Endothelial cell of umbilical vein (primary cell): Measurements from ENCODE around the gene UBE2L3. TPM values are rescaled to one million over a fixed set of nuclear protein-coding genes. Genes with fewer than 3 reads are reported as not detected.
A peak's percentile ranks its signal among the peaks of the same experiment; 100 is the strongest.

Experiments
- BruUV-seq: library from RNA; stranded (reverse); fragments of 400-500 nt; replicated peaks from 2 replicates; lab custom pipeline; 2021; lab: Mats Ljungman, UMichigan
- CTCF ChIA-PET: fragments of 300-600, 350-600 bp; sonication (Branson Sonifier 250); formaldehyde crosslinking; loops from one replicate; lab custom pipeline; 2021; ENCODE audit warnings: antibody characterized with exemption, inconsistent platforms; lab: Charles Lee
- POLR2A ChIA-PET: fragments of 300-600, 350-600 bp; sonication (Branson Sonifier 250); formaldehyde crosslinking; loops from one replicate; lab custom pipeline; 2021; ENCODE audit warnings: antibody characterized with exemption, inconsistent platforms; lab: Charles Lee
- DNase-seq: peaks from one replicate; pipeline ENCODE4 v3.0.0-alpha.2; 2011; ENCODE audit warnings: low read depth, low spot score
- FAIRE-seq: peaks from 2 replicates; lab custom pipeline; 2011; peaks lifted over from hg19 to GRCh38; lab: Jason Lieb, UNC
- H2AFZ ChIP-seq: 2 replicates; pipeline ENCODE4 v1.6.0; 2012; ENCODE audit warnings: low read depth, low read length, control low read depth, inconsistent platforms
- H3K27ac ChIP-seq: 2 replicates; pipeline ENCODE4 v1.5.1; 2011; ENCODE audit warnings: low read depth, mild to moderate bottlenecking, control low read depth, low read length, moderate library complexity; ENCODE audit not compliant: insufficient read depth
- H3K27me3 ChIP-seq, 2 experiments: 2 replicates each; pipeline versions ENCODE4 v1.6.0 to v1.6.1; 2011; ENCODE audit warnings: low read length in 2 of 2, mixed read lengths in 1 of 2; ENCODE audit not compliant: control insufficient read depth in 2 of 2, insufficient read depth in 2 of 2
- H3K36me3 ChIP-seq, 2 experiments: 2 replicates in 1 of 2; 3 replicates in 1 of 2; pipeline ENCODE4 v1.5.1; 2011; ENCODE audit warnings: low read length in 2 of 2, mild to moderate bottlenecking in 1 of 2, moderate library complexity in 1 of 2; ENCODE audit not compliant: control insufficient read depth in 2 of 2, insufficient read depth in 2 of 2; ENCODE audit errors: extremely low read depth in 1 of 2
- H3K4me1 ChIP-seq: 3 replicates; pipeline ENCODE4 v1.5.1; 2011; ENCODE audit warnings: mild to moderate bottlenecking, low read length; ENCODE audit not compliant: control insufficient read depth, insufficient read depth; ENCODE audit errors: extremely low read depth
- H3K4me2 ChIP-seq: 2 replicates; pipeline ENCODE4 v1.6.1; 2011; ENCODE audit warnings: low read length, control low read depth, mixed read lengths; ENCODE audit not compliant: insufficient read depth
- H3K4me3 ChIP-seq, 3 experiments: fragments of 200-600 bp in 1 of 3; sonication (generic), shearing (Covaris generic) in 1 of 3; replicated peaks in 1 of 3; 2 replicates each; pipeline ENCODE4 v1.5.1; 2011 to 2016; ENCODE audit warnings: control low read depth in 3 of 3, low read length in 3 of 3, mild to moderate bottlenecking in 2 of 3, inconsistent platforms in 1 of 3, low read depth in 1 of 3, moderate library complexity in 1 of 3; ENCODE audit not compliant: insufficient read depth in 1 of 3
- H3K79me2 ChIP-seq: 2 replicates; pipeline ENCODE4 v1.6.0; 2012; ENCODE audit warnings: low read length, inconsistent platforms; ENCODE audit not compliant: control insufficient read depth, insufficient read depth
- H3K9ac ChIP-seq: replicated peaks from 2 replicates; pipeline ENCODE3; 2011; ENCODE audit warnings: low read length, control low read depth; ENCODE audit not compliant: insufficient read depth; ENCODE audit errors: extremely low read depth
- H3K9me1 ChIP-seq: replicated peaks from 3 replicates; pipeline ENCODE4 v1.6.0; 2011; ENCODE audit warnings: mild to moderate bottlenecking, low read length; ENCODE audit not compliant: control insufficient read depth, insufficient read depth; ENCODE audit errors: extremely low read depth
- H3K9me3 ChIP-seq: replicated peaks from 2 replicates; pipeline ENCODE4 v1.5.1; 2012; ENCODE audit warnings: low read length, inconsistent platforms; ENCODE audit not compliant: control insufficient read depth, insufficient read depth
- H4K20me1 ChIP-seq: replicated peaks from 2 replicates; pipeline ENCODE3; 2011; ENCODE audit warnings: mild to moderate bottlenecking, low read length; ENCODE audit not compliant: control insufficient read depth, insufficient read depth; ENCODE audit errors: extremely low read depth
- CTCF ChIP-seq, 2 donors: IDR thresholded peaks; 1 replicate in 1 of 2; 2 replicates in 1 of 2; pipeline ENCODE4 v1.5.1; 2011; ENCODE audit warnings: low read length in 2 of 2, mild to moderate bottlenecking in 2 of 2, moderate library complexity in 2 of 2, control low read depth in 1 of 2, inconsistent platforms in 1 of 2, low read depth in 1 of 2; ENCODE audit not compliant: insufficient read depth in 1 of 2; ENCODE audit errors: extremely low read depth in 1 of 2
- EZH2 ChIP-seq: IDR thresholded peaks from 2 replicates; pipeline ENCODE4 v1.6.1; 2012; ENCODE audit warnings: borderline replicate concordance, low read depth, mild to moderate bottlenecking, moderate library complexity, low read length, inconsistent platforms; ENCODE audit not compliant: severe bottlenecking
- FOS ChIP-seq: IDR thresholded peaks from 2 replicates; pipeline ENCODE4 v1.6.1; 2011; ENCODE audit warnings: mild to moderate bottlenecking, low read length, moderate library complexity, borderline replicate concordance; ENCODE audit not compliant: insufficient read depth
- GATA2 ChIP-seq: IDR thresholded peaks from 2 replicates; pipeline ENCODE4 v1.7.0; 2011; ENCODE audit warnings: low read depth, mild to moderate bottlenecking, moderate library complexity, mixed read lengths, low read length; ENCODE audit not compliant: insufficient read length, insufficient read depth
- JUN ChIP-seq: IDR thresholded peaks from 2 replicates; pipeline ENCODE4 v1.6.1; 2011; ENCODE audit warnings: borderline replicate concordance, low read depth; ENCODE audit not compliant: insufficient read length, insufficient read depth
- MYC ChIP-seq: IDR thresholded peaks from one replicate; pipeline ENCODE4 v1.6.1; 2011; ENCODE audit warnings: mild to moderate bottlenecking, low read depth, low read length
- POLR2A ChIP-seq: IDR thresholded peaks from 2 replicates; pipeline ENCODE4 v1.6.1; 2012; ENCODE audit warnings: low read depth, mild to moderate bottlenecking, control low read depth, low read length
- POLR2AphosphoS5 ChIP-seq: IDR thresholded peaks from 2 replicates; pipeline ENCODE4 v1.6.1; 2012; ENCODE audit warnings: low read depth, mild to moderate bottlenecking, control low read depth, low read length, moderate library complexity; ENCODE audit not compliant: insufficient read depth
- dilution Hi-C: fragments of 300-500 bp; cut with MboI; formaldehyde crosslinking; loops from one replicate; pipeline ENCODE4 v1.15.0; 2019; ENCODE audit warnings: low sequenced_read_pairs; ENCODE audit not compliant: extremely low pct_ligation_motif_present
- intact Hi-C: fragments of 100-400 bp; cut with micrococcal nuclease; formaldehyde crosslinking; loops from one replicate; pipeline ENCODE4 v1.10.0; 2022
- polyA plus RNA-seq, 4 experiments: library from polyadenylated mRNA; depleted of rRNA in 3 of 4; stranded (reverse) in 3 of 4; unstranded in 1 of 4; fragments of >200 nt; gene quantifications; 2 replicates each; pipeline versions ENCODE4 v1.2.1 to v1.2.3, GENCODE V29; 2011 to 2012; ENCODE audit warnings: missing spikeins in 1 of 4
- total RNA-seq: library from RNA; stranded (reverse); gene quantifications from 2 replicates; pipeline ENCODE4 v1.2.3, GENCODE V29; 2021
- TF ChIP-seq, protein P1 (sequence below): IDR thresholded peaks from 2 replicates; pipeline ENCODE4 v1.6.1; 2011; ENCODE audit not compliant: insufficient read depth, insufficient read length

UBE2L3 gene
- total and polyA plus RNA-seq, 2 donors (not counting 3 experiments of a cell fraction or from before 2014, with no cell fraction given) = 66.0 to 83.5 TPM

- Histone ChIP-seq H3K4me3 (peak overlapping the region in 2 of 3 experiments; percentile 63 to 94), H3K79me2 (peaks cover 22% of the 10 kb centered on the region), H3K4me1 (no peaks in the 10 kb centered on the region), H3K36me3 (peaks cover 0 to 4% of the 10 kb centered on the region in 2 experiments), H3K27me3 (no peaks in the 10 kb centered on the region), H4K20me1 (no peaks in the 10 kb centered on the region), H3K9me1 (no peaks in the 10 kb centered on the region), H3K9me3 (no peaks in the 10 kb centered on the region), H3K4me2 (peak overlapping the region; percentile 8), H3K9ac (no peak overlapping the region), H2AFZ (no peak overlapping the region), H3K27ac (no peak overlapping the region)
- CTCF ChIA-PET = interaction anchor here (0.6 to 2.8 kb wide), 16 partner anchors 8 to 343 kb away, joined by 3 to 41 read pairs (median 4); partner anchors contain the start of gene SDF2L1
- DNase-seq = no peak
- TF ChIP-seq CTCF (IDR thresholded peaks at IDR 0.05; ENCODE audit: extremely low read depth in 1 of 2, insufficient read depth in 1 of 2, low read depth in 1 of 2, low read length in 2 of 2) (no peak), JUN (no peak), MYC (no peak), GATA2 (no peak), EZH2 (no peak), POLR2A (no peak), FOS (no peak), POLR2AphosphoS5 (no peak)
- TF ChIP-seq, protein P1, sequence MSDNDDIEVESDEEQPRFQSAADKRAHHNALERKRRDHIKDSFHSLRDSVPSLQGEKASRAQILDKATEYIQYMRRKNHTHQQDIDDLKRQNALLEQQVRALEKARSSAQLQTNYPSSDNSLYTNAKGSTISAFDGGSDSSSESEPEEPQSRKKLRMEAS = no peak
- dilution Hi-C loops (no loop called here), intact Hi-C loops (loop anchor here (1.0 kb wide), 1 partner anchor 15 kb away; no protein-coding TSS in a partner anchor)
- BruUV-seq = no TSS peak
- POLR2A ChIA-PET = interaction anchor here (0.6 kb wide), 1 partner anchor 1586 kb away, joined by 4 read pairs; no protein-coding TSS in a partner anchor
- FAIRE-seq = no peak
Observed at GRCh38 chr22:21628386-21629254, 61.1 kb downstream of the UBE2L3 start.
